HEK293 (cell line): ENCODE data around the gene FBXO9.
A peak's percentile ranks its signal among the peaks of the same experiment; 100 is the strongest.

Experiments
- BCL11B ChIP-seq: fragments of 450-650 bp; formaldehyde crosslinking; IDR thresholded peaks from 2 replicates; pipeline ENCODE4 v1.5.1; 2016; ENCODE audit warnings: low read depth, missing biosample characterization, missing genetic modification characterization
- EGR2 ChIP-seq: fragments of 450-650 bp; formaldehyde crosslinking; IDR thresholded peaks from 2 replicates; pipeline ENCODE4 v1.5.1; 2016; ENCODE audit warnings: low read depth, missing biosample characterization, missing genetic modification characterization
- GLIS1 ChIP-seq: fragments of 450-650 bp; formaldehyde crosslinking; IDR thresholded peaks from 2 replicates; pipeline ENCODE4 v1.5.1; 2016; ENCODE audit warnings: missing biosample characterization, missing genetic modification characterization
- GLIS2 ChIP-seq: fragments of 450-650 bp; formaldehyde crosslinking; IDR thresholded peaks from 2 replicates; pipeline ENCODE4 v1.5.1; 2016; ENCODE audit warnings: missing biosample characterization, missing genetic modification characterization
- HOXC10 ChIP-seq: sonication (generic); formaldehyde crosslinking; IDR thresholded peaks from 2 replicates; pipeline ENCODE4 v1.8.1; 2023; ENCODE audit warnings: mild to moderate bottlenecking, missing genetic modification reagents
- KLF10 ChIP-seq: fragments of 450-650 bp; IDR thresholded peaks from 2 replicates; pipeline ENCODE4 v1.5.1; 2018; ENCODE audit warnings: missing biosample characterization, mild to moderate bottlenecking, missing genetic modification characterization
- KLF16 ChIP-seq: fragments of 450-650 bp; formaldehyde crosslinking; IDR thresholded peaks from 2 replicates; pipeline ENCODE4 v1.5.1; 2017; ENCODE audit warnings: missing biosample characterization, missing genetic modification characterization
- KLF8 ChIP-seq: fragments of 450-650 bp; formaldehyde crosslinking; IDR thresholded peaks from 2 replicates; pipeline ENCODE4 v1.5.1; 2016; ENCODE audit warnings: missing biosample characterization, missing genetic modification characterization
- MYNN ChIP-seq: fragments of 450-650 bp; formaldehyde crosslinking; IDR thresholded peaks from 2 replicates; pipeline ENCODE4 v1.5.1; 2016; ENCODE audit warnings: missing biosample characterization, missing genetic modification characterization, borderline replicate concordance
- SALL2 ChIP-seq: fragments of 450-650 bp; formaldehyde crosslinking; IDR thresholded peaks from 2 replicates; pipeline ENCODE4 v1.5.0; 2017; ENCODE audit warnings: missing biosample characterization, mild to moderate bottlenecking, missing genetic modification characterization, borderline replicate concordance
- SCRT2 ChIP-seq: fragments of 450-650 bp; formaldehyde crosslinking; IDR thresholded peaks from 2 replicates; pipeline ENCODE4 v1.5.1; 2016; ENCODE audit warnings: missing biosample characterization, missing genetic modification characterization
- YY2 ChIP-seq: fragments of 450-650 bp; formaldehyde crosslinking; IDR thresholded peaks from 2 replicates; pipeline ENCODE4 v1.5.1; 2016; ENCODE audit warnings: missing biosample characterization, missing genetic modification characterization
- ZBTB17 ChIP-seq: fragments of 450-650 bp; formaldehyde crosslinking; IDR thresholded peaks from 2 replicates; pipeline ENCODE4 v1.5.1; 2016; ENCODE audit warnings: missing biosample characterization, missing genetic modification characterization
- ZFP37 ChIP-seq: fragments of 450-650 bp; formaldehyde crosslinking; IDR thresholded peaks from 2 replicates; pipeline ENCODE4 v1.5.1; 2016; ENCODE audit warnings: missing biosample characterization, missing genetic modification characterization
- ZFP41 ChIP-seq: fragments of 450-650 bp; formaldehyde crosslinking; IDR thresholded peaks from 2 replicates; pipeline ENCODE4 v1.5.1; 2016; ENCODE audit warnings: missing biosample characterization, missing genetic modification characterization, borderline replicate concordance
- ZFP69B ChIP-seq: fragments of 450-650 bp; formaldehyde crosslinking; IDR thresholded peaks from 2 replicates; pipeline ENCODE4 v1.5.1; 2016; ENCODE audit warnings: missing biosample characterization, missing genetic modification characterization
- ZNF121 ChIP-seq: fragments of 450-650 bp; formaldehyde crosslinking; IDR thresholded peaks from 2 replicates; pipeline ENCODE4 v1.5.1; 2016; ENCODE audit warnings: missing biosample characterization, missing genetic modification characterization
- ZNF211 ChIP-seq: fragments of 450-650 bp; formaldehyde crosslinking; IDR thresholded peaks from 2 replicates; pipeline ENCODE4 v1.5.1; 2016; ENCODE audit warnings: low read depth, missing biosample characterization, missing genetic modification characterization
- ZNF223 ChIP-seq: fragments of 450-650 bp; formaldehyde crosslinking; IDR thresholded peaks from 2 replicates; pipeline ENCODE4 v1.5.1; 2016; ENCODE audit warnings: missing biosample characterization, missing genetic modification characterization
- ZNF239 ChIP-seq: fragments of 450-650 bp; formaldehyde crosslinking; IDR thresholded peaks from 2 replicates; pipeline ENCODE4 v1.5.1; 2016; ENCODE audit warnings: missing biosample characterization, missing genetic modification characterization
- ZNF366 ChIP-seq: fragments of 450-650 bp; formaldehyde crosslinking; conservative IDR thresholded peaks from 2 replicates; pipeline ENCODE4 v1.5.1; 2016; ENCODE audit warnings: missing biosample characterization, missing genetic modification characterization
- ZNF548 ChIP-seq: fragments of 450-650 bp; formaldehyde crosslinking; IDR thresholded peaks from 2 replicates; pipeline ENCODE4 v1.5.1; 2016; ENCODE audit warnings: missing biosample characterization, missing genetic modification characterization
- ZNF555 ChIP-seq: fragments of 450-650 bp; formaldehyde crosslinking; conservative IDR thresholded peaks from 2 replicates; pipeline ENCODE4 v1.5.1; 2017; ENCODE audit warnings: missing biosample characterization, mild to moderate bottlenecking, missing genetic modification characterization, inconsistent platforms
- ZNF660 ChIP-seq: fragments of 450-650 bp; IDR thresholded peaks from 2 replicates; pipeline ENCODE4 v1.5.1; 2018; ENCODE audit warnings: missing biosample characterization, mild to moderate bottlenecking, missing genetic modification characterization
- ZNF677 ChIP-seq: fragments of 450-650 bp; IDR thresholded peaks from 2 replicates; pipeline ENCODE4 v1.5.0; 2018; ENCODE audit warnings: missing biosample characterization, mild to moderate bottlenecking, missing genetic modification characterization, moderate library complexity
- ZNF701 ChIP-seq: fragments of 450-650 bp; formaldehyde crosslinking; IDR thresholded peaks from 2 replicates; pipeline ENCODE4 v1.5.1; 2016; ENCODE audit warnings: missing biosample characterization, missing genetic modification characterization
- ZNF843 ChIP-seq: fragments of 450-650 bp; formaldehyde crosslinking; IDR thresholded peaks from 2 replicates; pipeline ENCODE4 v1.5.1; 2016; ENCODE audit warnings: missing biosample characterization, missing genetic modification characterization
- ZSCAN23 ChIP-seq: fragments of 450-650 bp; formaldehyde crosslinking; IDR thresholded peaks from 2 replicates; pipeline ENCODE4 v1.5.1; 2016; ENCODE audit warnings: missing biosample characterization, missing genetic modification characterization
- ZXDB ChIP-seq: fragments of 450-650 bp; formaldehyde crosslinking; IDR thresholded peaks from 2 replicates; pipeline ENCODE4 v1.5.1; 2016; ENCODE audit warnings: missing biosample characterization, missing genetic modification characterization
- TF ChIP-seq, protein P1 (sequence below): fragments of 450-650 bp; formaldehyde crosslinking; IDR thresholded peaks from 2 replicates; pipeline ENCODE4 v1.5.1; 2016; ENCODE audit warnings: missing biosample characterization, missing genetic modification characterization
- TF ChIP-seq, protein P2 (sequence below): fragments of 450-650 bp; formaldehyde crosslinking; IDR thresholded peaks from 2 replicates; pipeline ENCODE4 v1.5.1; 2016; ENCODE audit warnings: missing biosample characterization, missing genetic modification characterization
- TF ChIP-seq, protein P3 (sequence below): fragments of 450-650 bp; formaldehyde crosslinking; IDR thresholded peaks from 2 replicates; pipeline ENCODE4 v1.5.1; 2016; ENCODE audit warnings: missing biosample characterization, missing genetic modification characterization
- TF ChIP-seq, protein P4 (sequence below): fragments of 450-650 bp; formaldehyde crosslinking; IDR thresholded peaks from 2 replicates; pipeline ENCODE4 v1.5.1; 2016; ENCODE audit warnings: missing biosample characterization, missing genetic modification characterization

The FBXO9 gene

DNA sequence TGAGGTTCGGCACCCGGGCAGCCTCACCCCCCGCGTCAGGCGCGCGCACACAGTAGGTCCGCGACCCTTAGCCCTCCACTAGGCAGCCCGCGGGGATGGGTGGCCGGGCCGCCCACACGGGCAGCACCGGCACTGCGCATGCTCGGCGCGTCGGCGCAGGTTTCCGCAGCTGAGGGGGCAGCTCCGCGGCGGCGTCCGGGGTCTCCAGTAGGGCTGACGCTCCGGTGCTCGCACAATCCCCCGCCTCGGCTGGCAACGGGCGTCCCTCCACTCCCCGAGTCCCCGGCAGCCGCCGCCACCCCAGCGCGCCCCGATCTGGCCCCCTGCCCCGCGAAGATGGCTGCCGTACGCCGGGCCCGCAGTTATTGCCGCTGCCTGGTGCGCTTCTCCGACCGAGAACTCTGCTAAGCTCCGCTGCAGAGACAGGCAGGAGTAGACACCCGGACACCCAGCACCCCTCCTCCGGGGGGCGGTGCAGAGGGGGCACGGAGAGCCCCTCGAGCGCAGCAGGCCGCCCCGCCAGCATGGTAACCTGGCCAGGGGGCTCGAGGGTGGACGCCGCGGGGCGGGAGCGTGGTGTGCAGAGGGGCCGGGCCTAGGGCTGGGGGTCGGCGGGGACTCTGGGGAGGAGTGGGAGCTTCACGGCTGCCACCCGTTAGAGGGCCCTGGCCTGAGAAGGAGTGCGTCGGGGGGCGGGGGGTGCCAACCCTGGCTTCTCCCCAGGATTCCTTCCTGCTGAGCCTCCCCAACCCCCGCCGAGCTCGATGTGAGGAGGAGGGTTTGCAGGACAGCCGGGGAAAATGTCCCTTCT is at the start of gene FBXO9 (continued):
- TF ChIP-seq ZNF555 (no peak), ZNF223 (no peak), SALL2 (tag by site-specific recombination) (no peak), ZFP41 (tag by site-specific recombination) (no peak), GLIS2 (tag by site-specific recombination) (peak; percentile 95), KLF16 (tag by site-specific recombination) (0 out of 2 replicates have a peak, but pooled peaks have one; percentile 8), MYNN (no peak), ZNF660 (tag by site-specific recombination) (no peak), HOXC10 (CRISPR knock-in tag) (no peak), BCL11B (tag by site-specific recombination) (no peak), ZNF211 (no peak), GLIS1 (tag by site-specific recombination) (peak; percentile 61), ZNF677 (tag by site-specific recombination) (no peak), ZNF366 (tag by site-specific recombination) (no peak), ZNF121 (tag by site-specific recombination) (peak; percentile 96), ZNF701 (tag by site-specific recombination) (no peak), ZNF548 (tag by site-specific recombination) (no peak), ZFP69B (0 out of 2 replicates have a peak, but pooled peaks have one; percentile 54), ZFP37 (tag by site-specific recombination) (no peak), ZSCAN23 (tag by site-specific recombination) (0 out of 2 replicates have a peak, but pooled peaks have one; percentile 58), KLF10 (tag by site-specific recombination) (no peak; the same call in 1 of the 2 replicates), ZNF843 (tag by site-specific recombination) (no peak), ZNF239 (tag by site-specific recombination) (no peak), ZXDB (peak; percentile 77; the same call in 1 of the 2 replicates), SCRT2 (no peak), ZBTB17 (tag by site-specific recombination) (peak; percentile 3; the same call in 1 of the 2 replicates), KLF8 (tag by site-specific recombination) (peak; percentile 19; the same call in 1 of the 2 replicates), YY2 (tag by site-specific recombination) (peak; percentile 41; the same call in 1 of the 2 replicates), EGR2 (tag by site-specific recombination) (peak; percentile 77)
- TF ChIP-seq, protein P1, sequence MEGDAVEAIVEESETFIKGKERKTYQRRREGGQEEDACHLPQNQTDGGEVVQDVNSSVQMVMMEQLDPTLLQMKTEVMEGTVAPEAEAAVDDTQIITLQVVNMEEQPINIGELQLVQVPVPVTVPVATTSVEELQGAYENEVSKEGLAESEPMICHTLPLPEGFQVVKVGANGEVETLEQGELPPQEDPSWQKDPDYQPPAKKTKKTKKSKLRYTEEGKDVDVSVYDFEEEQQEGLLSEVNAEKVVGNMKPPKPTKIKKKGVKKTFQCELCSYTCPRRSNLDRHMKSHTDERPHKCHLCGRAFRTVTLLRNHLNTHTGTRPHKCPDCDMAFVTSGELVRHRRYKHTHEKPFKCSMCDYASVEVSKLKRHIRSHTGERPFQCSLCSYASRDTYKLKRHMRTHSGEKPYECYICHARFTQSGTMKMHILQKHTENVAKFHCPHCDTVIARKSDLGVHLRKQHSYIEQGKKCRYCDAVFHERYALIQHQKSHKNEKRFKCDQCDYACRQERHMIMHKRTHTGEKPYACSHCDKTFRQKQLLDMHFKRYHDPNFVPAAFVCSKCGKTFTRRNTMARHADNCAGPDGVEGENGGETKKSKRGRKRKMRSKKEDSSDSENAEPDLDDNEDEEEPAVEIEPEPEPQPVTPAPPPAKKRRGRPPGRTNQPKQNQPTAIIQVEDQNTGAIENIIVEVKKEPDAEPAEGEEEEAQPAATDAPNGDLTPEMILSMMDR, result no peak; the same call in 1 of the 2 replicates
- TF ChIP-seq, protein P2, sequence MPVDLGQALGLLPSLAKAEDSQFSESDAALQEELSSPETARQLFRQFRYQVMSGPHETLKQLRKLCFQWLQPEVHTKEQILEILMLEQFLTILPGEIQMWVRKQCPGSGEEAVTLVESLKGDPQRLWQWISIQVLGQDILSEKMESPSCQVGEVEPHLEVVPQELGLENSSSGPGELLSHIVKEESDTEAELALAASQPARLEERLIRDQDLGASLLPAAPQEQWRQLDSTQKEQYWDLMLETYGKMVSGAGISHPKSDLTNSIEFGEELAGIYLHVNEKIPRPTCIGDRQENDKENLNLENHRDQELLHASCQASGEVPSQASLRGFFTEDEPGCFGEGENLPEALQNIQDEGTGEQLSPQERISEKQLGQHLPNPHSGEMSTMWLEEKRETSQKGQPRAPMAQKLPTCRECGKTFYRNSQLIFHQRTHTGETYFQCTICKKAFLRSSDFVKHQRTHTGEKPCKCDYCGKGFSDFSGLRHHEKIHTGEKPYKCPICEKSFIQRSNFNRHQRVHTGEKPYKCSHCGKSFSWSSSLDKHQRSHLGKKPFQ, result no peak
- TF ChIP-seq, protein P3, sequence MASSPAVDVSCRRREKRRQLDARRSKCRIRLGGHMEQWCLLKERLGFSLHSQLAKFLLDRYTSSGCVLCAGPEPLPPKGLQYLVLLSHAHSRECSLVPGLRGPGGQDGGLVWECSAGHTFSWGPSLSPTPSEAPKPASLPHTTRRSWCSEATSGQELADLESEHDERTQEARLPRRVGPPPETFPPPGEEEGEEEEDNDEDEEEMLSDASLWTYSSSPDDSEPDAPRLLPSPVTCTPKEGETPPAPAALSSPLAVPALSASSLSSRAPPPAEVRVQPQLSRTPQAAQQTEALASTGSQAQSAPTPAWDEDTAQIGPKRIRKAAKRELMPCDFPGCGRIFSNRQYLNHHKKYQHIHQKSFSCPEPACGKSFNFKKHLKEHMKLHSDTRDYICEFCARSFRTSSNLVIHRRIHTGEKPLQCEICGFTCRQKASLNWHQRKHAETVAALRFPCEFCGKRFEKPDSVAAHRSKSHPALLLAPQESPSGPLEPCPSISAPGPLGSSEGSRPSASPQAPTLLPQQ (tag by site-specific recombination), result no peak
- TF ChIP-seq, protein P4, sequence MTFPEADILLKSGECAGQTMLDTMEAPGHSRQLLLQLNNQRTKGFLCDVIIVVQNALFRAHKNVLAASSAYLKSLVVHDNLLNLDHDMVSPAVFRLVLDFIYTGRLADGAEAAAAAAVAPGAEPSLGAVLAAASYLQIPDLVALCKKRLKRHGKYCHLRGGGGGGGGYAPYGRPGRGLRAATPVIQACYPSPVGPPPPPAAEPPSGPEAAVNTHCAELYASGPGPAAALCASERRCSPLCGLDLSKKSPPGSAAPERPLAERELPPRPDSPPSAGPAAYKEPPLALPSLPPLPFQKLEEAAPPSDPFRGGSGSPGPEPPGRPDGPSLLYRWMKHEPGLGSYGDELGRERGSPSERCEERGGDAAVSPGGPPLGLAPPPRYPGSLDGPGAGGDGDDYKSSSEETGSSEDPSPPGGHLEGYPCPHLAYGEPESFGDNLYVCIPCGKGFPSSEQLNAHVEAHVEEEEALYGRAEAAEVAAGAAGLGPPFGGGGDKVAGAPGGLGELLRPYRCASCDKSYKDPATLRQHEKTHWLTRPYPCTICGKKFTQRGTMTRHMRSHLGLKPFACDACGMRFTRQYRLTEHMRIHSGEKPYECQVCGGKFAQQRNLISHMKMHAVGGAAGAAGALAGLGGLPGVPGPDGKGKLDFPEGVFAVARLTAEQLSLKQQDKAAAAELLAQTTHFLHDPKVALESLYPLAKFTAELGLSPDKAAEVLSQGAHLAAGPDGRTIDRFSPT (tag by site-specific recombination), result peak; percentile 58; the same call in 1 of the 2 replicates
